ENCODE measurements around the gene KLF6.

The KLF6 gene

GRCh38 chr10:3784510-3785250 lies at the start of gene KLF6:
Gene KLF6, minus strand, starts transcription at chr10:3785209. Its CDS starts 195 bp downstream, at chr10:3785014.
- in situ Hi-C loops (cut with HindIII; ENCODE audit: low sequenced_read_pairs): no loop called here

- in situ Hi-C loops (cut with HindIII; ENCODE audit: low sequenced_read_pairs): no loop called here
Measured at GRCh38 chr10:3834404-3834803, 49.4 kb upstream of the KLF6 start.

GRCh38 chr10:3833046-3833445 lies 48.0 kb upstream of the KLF6 start:
- in situ Hi-C loops (cut with HindIII; ENCODE audit: low sequenced_read_pairs): no loop called here

GRCh38 chr10:3832022-3832786 lies 47.2 kb upstream of the KLF6 start:
- in situ Hi-C loops (cut with HindIII; ENCODE audit: low sequenced_read_pairs): no loop called here

GRCh38 chr10:3831608-3832007 lies 46.6 kb upstream of the KLF6 start:
- in situ Hi-C loops (cut with HindIII; ENCODE audit: low sequenced_read_pairs): no loop called here

GRCh38 chr10:3830946-3831345 lies 45.9 kb upstream of the KLF6 start:
- in situ Hi-C loops (cut with HindIII; ENCODE audit: low sequenced_read_pairs): no loop called here

GRCh38 chr10:3829156-3830050 lies 44.4 kb upstream of the KLF6 start:
- in situ Hi-C loops (cut with HindIII; ENCODE audit: low sequenced_read_pairs): no loop called here

- in situ Hi-C loops (cut with HindIII; ENCODE audit: low sequenced_read_pairs): no loop called here
Measured at GRCh38 chr10:3828404-3829155, 43.6 kb upstream of the KLF6 start.

- in situ Hi-C loops (cut with HindIII; ENCODE audit: low sequenced_read_pairs): no loop called here
Measured at GRCh38 chr10:3827768-3828403, 42.9 kb upstream of the KLF6 start.

GRCh38 chr10:3827266-3827665 lies 42.3 kb upstream of the KLF6 start:
- in situ Hi-C loops (cut with HindIII; ENCODE audit: low sequenced_read_pairs): no loop called here

GRCh38 chr10:3825862-3826351 lies 40.9 kb upstream of the KLF6 start:
- in situ Hi-C loops (cut with HindIII; ENCODE audit: low sequenced_read_pairs): no loop called here

GRCh38 chr10:3825244-3825643 lies 40.2 kb upstream of the KLF6 start:
- in situ Hi-C loops (cut with HindIII; ENCODE audit: low sequenced_read_pairs): no loop called here

GRCh38 chr10:3822541-3823330 lies 37.7 kb upstream of the KLF6 start:
- in situ Hi-C loops (cut with HindIII; ENCODE audit: low sequenced_read_pairs): no loop called here

GRCh38 chr10:3820255-3820654 lies 35.2 kb upstream of the KLF6 start:
- in situ Hi-C loops (cut with HindIII; ENCODE audit: low sequenced_read_pairs): no loop called here

- in situ Hi-C loops (cut with HindIII; ENCODE audit: low sequenced_read_pairs): no loop called here
Measured at GRCh38 chr10:3816995-3817394, 32.0 kb upstream of the KLF6 start.

GRCh38 chr10:3814838-3815220 lies 29.8 kb upstream of the KLF6 start:
- in situ Hi-C loops (cut with HindIII; ENCODE audit: low sequenced_read_pairs): no loop called here

GRCh38 chr10:3813986-3814837 lies 29.2 kb upstream of the KLF6 start:
- in situ Hi-C loops (cut with HindIII; ENCODE audit: low sequenced_read_pairs): no loop called here

GRCh38 chr10:3813267-3813666 lies 28.3 kb upstream of the KLF6 start:
- in situ Hi-C loops (cut with HindIII; ENCODE audit: low sequenced_read_pairs): no loop called here

Measured in DLD1 (cell line).